Fibroblast of lung (primary cell): ENCODE measurements around the gene TREML2.

Experiments
- CTCF ChIP-seq, 2 donors: IDR thresholded peaks in 1 of 2; conservative IDR thresholded peaks in 1 of 2; 1 replicate in 1 of 2; 2 replicates in 1 of 2; pipeline ENCODE4 v1.5.1; 2011 to 2012; ENCODE audit warnings: low read length in 2 of 2, control low read depth in 1 of 2, inconsistent platforms in 1 of 2, low read depth in 1 of 2, mild to moderate bottlenecking in 1 of 2
- EZH2 ChIP-seq: IDR thresholded peaks from 2 replicates; pipeline ENCODE4 v1.5.1; 2012; ENCODE audit warnings: low read length, control low read depth, mild to moderate bottlenecking; ENCODE audit errors: missing control alignments

- TF ChIP-seq CTCF (conservative IDR thresholded peaks at IDR 0.05 in 1 of 2, IDR thresholded peaks at IDR 0.05 in 1 of 2; ENCODE audit: low read depth in 1 of 2, low read length in 2 of 2) (no peak), EZH2 (no peak)
Measured at GRCh38 chr6:41216616-41217015, 15.7 kb upstream of the TREML2 start.
